ENCODE data around the gene LDB2.
A peak's percentile ranks its signal among the peaks of the same experiment; 100 is the strongest.

Gene LDB2

DNA sequence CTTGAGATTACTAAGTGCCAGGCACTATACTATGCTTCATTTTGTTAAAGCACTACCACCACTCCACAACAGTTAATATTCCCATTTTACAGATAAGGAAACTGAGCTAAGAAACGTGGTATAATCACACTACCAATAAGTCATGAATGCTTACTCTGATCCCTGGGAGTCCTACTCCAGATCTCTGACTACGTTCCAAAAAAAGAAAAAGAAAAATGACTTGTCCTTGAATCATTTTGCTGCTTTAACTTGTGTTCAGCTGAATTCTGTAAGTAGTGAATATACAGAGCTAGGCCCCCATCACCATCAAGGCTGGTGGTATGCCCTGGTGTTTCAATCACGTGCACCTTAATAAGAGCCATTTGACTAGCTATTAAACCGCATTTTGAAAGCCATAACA, 39.4 kb downstream of the LDB2 start:
- no peaks in the 10 kb centered on the region for H3K4me1 ChIP-seq (ENCODE audit: control insufficient read depth, insufficient read depth, low read length)

DNA sequence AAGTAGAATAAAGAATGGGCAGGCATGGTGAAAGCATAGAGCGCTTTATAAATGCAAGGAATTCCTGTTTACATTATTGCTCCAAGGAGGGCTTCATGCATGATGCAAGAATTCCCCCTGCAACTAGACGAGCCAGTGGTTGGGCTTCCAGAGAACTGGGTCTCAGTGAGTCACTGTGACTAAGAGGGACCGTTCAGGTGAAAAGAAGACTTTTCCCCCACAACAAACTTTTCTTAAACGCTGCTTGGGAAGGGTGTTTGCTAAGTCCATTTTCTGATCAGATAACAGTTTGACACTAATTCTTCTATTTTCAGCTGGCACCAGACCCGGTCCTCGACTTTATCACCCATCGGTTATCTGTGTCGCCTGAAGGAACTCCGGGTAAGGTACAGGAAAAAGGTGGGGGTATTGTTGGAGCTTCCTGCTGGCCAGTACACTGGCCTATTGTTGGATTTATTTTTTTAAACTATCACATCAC, 40.1 kb downstream of the LDB2 start:
- H3K9me3 ChIP-seq (ENCODE audit: control insufficient read depth, low read length), result no peaks in the 10 kb centered on the region

More for the DNA sequence above, 39.4 kb downstream of the LDB2 start:
- Histone ChIP-seq H3K9me3 (ENCODE audit: control insufficient read depth, low read length) (no peaks in the 10 kb centered on the region), H3K36me3 (ENCODE audit: control insufficient read depth, insufficient read depth, low read length, severe bottlenecking) (no peaks in the 10 kb centered on the region), H3K27me3 (replicated peaks; ENCODE audit: control insufficient read depth, insufficient read depth, low read length) (no peaks in the 10 kb centered on the region), H3K4me3 (ENCODE audit: low read length) (no peak overlapping the region), H3K9ac (ENCODE audit: low read length) (no peak overlapping the region)
- DNase-seq (ENCODE audit: low read depth), result no peak

DNA sequence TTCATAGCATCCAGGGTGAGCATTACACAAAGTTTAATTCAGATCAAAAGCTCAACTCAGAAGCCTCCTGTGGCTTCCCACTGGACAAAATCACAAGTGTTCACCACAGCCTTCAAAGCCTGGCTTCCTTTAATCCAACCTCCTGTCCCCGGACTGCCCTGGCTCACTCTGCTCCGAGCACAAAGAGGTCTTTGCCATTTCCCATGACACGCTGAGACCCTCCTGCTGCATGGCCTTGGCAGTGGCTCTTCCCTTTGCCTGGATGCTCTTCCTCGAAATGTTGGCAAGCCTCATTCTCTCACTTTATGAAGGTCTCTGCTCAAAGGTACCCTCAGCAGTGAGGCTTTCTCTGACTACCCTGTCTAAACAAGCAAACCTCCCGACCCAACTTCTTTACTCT, 41.0 kb downstream of the LDB2 start:
- no peak for DNase-seq (ENCODE audit: low read depth)
- no peaks in the 10 kb centered on the region for H3K36me3 ChIP-seq (ENCODE audit: control insufficient read depth, insufficient read depth, low read length, severe bottlenecking)
- H3K4me3 ChIP-seq (ENCODE audit: low read length), result no peak overlapping the region
- H3K9ac ChIP-seq (ENCODE audit: low read length), result no peak overlapping the region
- H3K27me3 ChIP-seq (replicated peaks; ENCODE audit: control insufficient read depth, insufficient read depth, low read length), result no peaks in the 10 kb centered on the region
- peaks cover 3% of the 10 kb centered on the region for H3K4me1 ChIP-seq (ENCODE audit: control insufficient read depth, insufficient read depth, low read length)
- no peaks in the 10 kb centered on the region for H3K9me3 ChIP-seq (ENCODE audit: control insufficient read depth, low read length)

More for the DNA sequence above, 40.1 kb downstream of the LDB2 start:
- Histone ChIP-seq H3K4me3 (ENCODE audit: low read length) (no peak overlapping the region), H3K36me3 (ENCODE audit: control insufficient read depth, insufficient read depth, low read length, severe bottlenecking) (no peaks in the 10 kb centered on the region), H3K9ac (ENCODE audit: low read length) (no peak overlapping the region), H3K27me3 (replicated peaks; ENCODE audit: control insufficient read depth, insufficient read depth, low read length) (no peaks in the 10 kb centered on the region), H3K4me1 (ENCODE audit: control insufficient read depth, insufficient read depth, low read length) (peaks cover 3% of the 10 kb centered on the region)
- peak; percentile 34 for DNase-seq (ENCODE audit: low read depth)

DNA sequence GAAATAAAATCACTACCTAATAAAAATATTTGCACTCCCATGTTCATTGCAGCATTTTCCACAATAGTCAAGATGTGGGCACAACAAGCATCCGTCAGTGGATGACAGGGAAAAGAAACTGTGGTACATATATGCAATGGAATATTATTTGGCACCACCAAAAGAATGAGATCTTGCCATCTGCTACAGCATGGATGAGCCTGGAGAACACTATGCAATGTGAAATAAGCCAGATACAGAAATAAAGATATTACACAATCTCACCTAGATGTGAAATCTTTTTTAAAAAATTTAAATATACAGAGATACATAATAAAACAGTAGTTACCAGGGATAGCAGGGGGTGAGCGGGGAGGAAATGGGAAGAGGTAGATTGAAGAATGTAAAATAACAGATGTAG, 44.8 kb downstream of the LDB2 start:
- Histone ChIP-seq H3K4me3 (ENCODE audit: low read length) (no peak overlapping the region), H3K27me3 (replicated peaks; ENCODE audit: control insufficient read depth, insufficient read depth, low read length) (no peaks in the 10 kb centered on the region), H3K9ac (ENCODE audit: low read length) (no peak overlapping the region), H3K36me3 (ENCODE audit: control insufficient read depth, insufficient read depth, low read length, severe bottlenecking) (no peaks in the 10 kb centered on the region), H3K9me3 (ENCODE audit: control insufficient read depth, low read length) (no peaks in the 10 kb centered on the region), H3K4me1 (ENCODE audit: control insufficient read depth, insufficient read depth, low read length) (peaks cover 3% of the 10 kb centered on the region)
- no peak for DNase-seq (ENCODE audit: low read depth)

DNA sequence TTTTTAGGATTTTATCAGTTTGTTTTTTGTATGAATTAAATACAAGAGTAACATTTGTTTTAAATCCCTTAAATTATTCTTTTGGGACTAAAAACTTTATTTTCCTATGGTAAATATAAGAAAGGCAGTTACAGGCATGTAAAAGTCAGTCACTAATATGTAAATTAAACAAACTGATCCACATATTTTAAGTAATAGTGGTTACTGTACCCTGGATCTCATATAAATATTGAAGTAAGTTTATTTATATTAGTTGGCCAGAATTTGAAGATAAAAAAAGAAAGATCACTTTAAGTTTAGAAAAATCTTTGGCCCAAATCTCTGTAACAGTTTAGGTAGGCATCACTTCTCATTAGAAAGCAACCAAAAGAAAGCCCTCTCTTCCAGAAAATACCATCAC, 45.8 kb downstream of the LDB2 start:
- peaks cover 3% of the 10 kb centered on the region for H3K4me1 ChIP-seq (ENCODE audit: control insufficient read depth, insufficient read depth, low read length)
- no peak overlapping the region for H3K9ac ChIP-seq (ENCODE audit: low read length)
- no peaks in the 10 kb centered on the region for H3K27me3 ChIP-seq (replicated peaks; ENCODE audit: control insufficient read depth, insufficient read depth, low read length)
- no peak for DNase-seq (ENCODE audit: low read depth)
- H3K9me3 ChIP-seq (ENCODE audit: control insufficient read depth, low read length), result no peaks in the 10 kb centered on the region
- H3K36me3 ChIP-seq (ENCODE audit: control insufficient read depth, insufficient read depth, low read length, severe bottlenecking), result no peaks in the 10 kb centered on the region
- H3K4me3 ChIP-seq (ENCODE audit: low read length), result no peak overlapping the region

DNA sequence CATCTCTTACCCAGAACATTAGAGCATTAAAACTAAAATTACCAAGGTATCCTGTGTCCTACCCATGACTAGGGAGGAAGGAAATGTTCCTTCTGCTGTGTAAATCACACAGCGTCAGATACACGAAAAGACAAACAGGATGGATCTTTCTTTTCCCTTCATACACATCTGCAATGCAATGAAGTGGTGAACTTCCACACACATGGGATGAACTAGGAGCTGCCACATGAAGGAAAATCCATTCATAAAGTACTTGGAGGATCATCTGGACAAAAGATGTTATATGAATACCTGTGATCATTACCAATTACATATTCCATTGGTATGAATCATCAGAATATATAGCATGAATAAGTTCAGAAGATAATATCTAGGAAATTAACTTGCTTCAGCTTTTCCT, 46.2 kb downstream of the LDB2 start:
- no peaks in the 10 kb centered on the region for H3K36me3 ChIP-seq (ENCODE audit: control insufficient read depth, insufficient read depth, low read length, severe bottlenecking)
- H3K4me3 ChIP-seq (ENCODE audit: low read length), result no peak overlapping the region
- no peak for DNase-seq (ENCODE audit: low read depth)
- H3K9me3 ChIP-seq (ENCODE audit: control insufficient read depth, low read length), result no peaks in the 10 kb centered on the region
- H3K4me1 ChIP-seq (ENCODE audit: control insufficient read depth, insufficient read depth, low read length), result peaks cover 3% of the 10 kb centered on the region
- H3K27me3 ChIP-seq (replicated peaks; ENCODE audit: control insufficient read depth, insufficient read depth, low read length), result no peaks in the 10 kb centered on the region
- H3K9ac ChIP-seq (ENCODE audit: low read length), result no peak overlapping the region

DNA sequence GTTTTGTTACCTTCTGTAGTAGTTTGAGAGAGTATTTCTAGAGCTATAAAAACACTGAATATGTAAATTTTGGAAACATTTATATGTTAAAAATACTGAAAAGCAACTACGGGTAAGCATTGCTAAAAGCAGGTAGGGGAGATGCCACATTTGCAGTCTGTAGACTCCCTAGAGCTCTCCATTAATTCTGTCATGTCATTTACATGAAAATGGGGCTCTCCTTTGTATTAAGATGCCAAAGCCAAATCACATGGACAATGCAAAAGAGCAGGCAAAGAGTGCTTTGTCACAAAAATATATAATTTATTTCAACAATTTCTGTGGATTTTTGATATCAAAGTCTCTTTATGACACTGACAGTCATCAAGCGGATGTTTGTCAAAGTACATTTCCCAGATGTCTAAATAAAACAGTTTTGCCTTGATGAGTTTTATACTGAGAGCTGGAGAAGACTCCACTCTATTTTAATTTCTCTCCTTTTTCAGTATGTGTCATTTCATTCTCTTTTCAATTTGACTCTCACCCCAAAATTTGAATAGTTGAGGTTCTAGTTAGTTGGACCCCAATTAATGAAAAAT, 51.8 kb downstream of the LDB2 start:
- Histone ChIP-seq H3K36me3 (ENCODE audit: control insufficient read depth, insufficient read depth, low read length, severe bottlenecking) (no peaks in the 10 kb centered on the region), H3K4me3 (ENCODE audit: low read length) (no peak overlapping the region), H3K9me3 (ENCODE audit: control insufficient read depth, low read length) (no peaks in the 10 kb centered on the region), H3K4me1 (ENCODE audit: control insufficient read depth, insufficient read depth, low read length) (peaks cover 16% of the 10 kb centered on the region), H3K9ac (ENCODE audit: low read length) (no peak overlapping the region), H3K27me3 (replicated peaks; ENCODE audit: control insufficient read depth, insufficient read depth, low read length) (no peaks in the 10 kb centered on the region)
- DNase-seq (ENCODE audit: low read depth), result no peak

DNA sequence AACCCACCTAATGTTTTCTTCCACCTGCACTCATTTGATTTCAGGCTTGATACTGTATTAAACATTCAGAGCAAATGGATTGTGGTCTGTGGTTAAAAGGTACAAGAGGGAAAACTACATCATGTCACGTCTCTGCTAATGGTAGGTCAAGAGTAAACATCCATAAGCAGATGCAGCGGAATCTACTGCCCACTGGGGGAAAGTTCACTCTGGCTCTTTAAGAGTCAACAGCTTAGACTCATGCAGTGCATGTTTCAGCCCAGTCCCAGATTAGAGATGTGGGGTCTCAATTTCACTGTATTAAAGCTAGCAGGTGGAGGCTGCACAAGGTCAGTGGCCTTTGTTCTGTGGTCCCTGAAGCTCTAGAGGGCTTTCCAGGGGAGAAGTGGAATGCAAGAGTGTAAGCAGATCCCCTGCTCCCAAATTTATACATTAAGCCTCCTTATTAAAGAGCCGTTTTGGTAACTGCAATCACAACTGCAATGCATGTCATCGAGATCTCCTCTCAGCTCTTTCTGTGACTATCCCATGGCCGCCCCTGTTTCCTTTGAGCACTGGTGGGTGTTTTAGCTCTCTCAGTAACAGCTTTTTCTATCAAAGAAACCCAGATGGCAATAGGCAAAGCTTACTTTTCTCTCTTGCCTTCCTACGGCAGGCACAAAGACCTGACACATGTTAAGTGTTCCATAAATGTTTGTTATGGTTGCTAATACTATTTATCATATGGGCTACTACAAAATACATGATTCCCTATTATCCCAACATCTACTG, 53.4 kb downstream of the LDB2 start:
- DNase-seq (ENCODE audit: low read depth), result peak; percentile 24
- H3K4me3 ChIP-seq (ENCODE audit: low read length), result no peak overlapping the region

DNA sequence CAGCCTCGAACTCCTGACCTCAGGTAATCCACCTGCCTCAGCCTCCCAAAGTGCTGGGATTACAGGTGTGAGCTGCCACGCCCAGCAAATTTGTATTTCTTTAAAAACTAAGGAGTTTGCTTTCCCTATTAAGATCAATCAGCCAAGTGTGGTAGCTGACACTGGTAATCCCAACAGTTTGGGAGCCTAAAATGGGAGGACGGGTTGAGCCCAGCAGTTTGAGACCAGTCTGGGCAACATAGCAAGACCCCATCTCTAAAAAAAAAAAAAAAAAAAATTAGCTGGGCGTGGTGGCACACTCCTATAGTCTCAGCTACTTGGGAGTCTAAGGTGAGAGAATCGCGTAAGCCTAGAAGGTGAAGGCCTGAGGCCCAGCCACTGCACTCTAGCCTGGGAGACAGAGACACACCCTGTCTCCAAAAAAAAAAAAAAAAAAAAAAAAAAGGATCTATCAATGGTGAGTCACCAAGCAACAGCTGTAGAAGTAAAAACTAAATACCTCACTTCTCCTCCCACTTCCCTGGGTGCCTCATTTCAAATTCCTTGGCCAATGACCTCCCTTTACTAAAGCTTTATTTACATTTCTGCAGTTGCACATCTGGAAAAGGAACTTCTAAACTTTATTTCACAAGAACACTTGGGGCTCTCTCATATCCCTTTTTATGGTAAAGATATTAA, 54.5 kb downstream of the LDB2 start:
- DNase-seq (ENCODE audit: low read depth), result peak; percentile 94
- no peaks in the 10 kb centered on the region for H3K9me3 ChIP-seq (ENCODE audit: control insufficient read depth, low read length)
- H3K4me1 ChIP-seq (ENCODE audit: control insufficient read depth, insufficient read depth, low read length), result peaks cover 16% of the 10 kb centered on the region
- no peaks in the 10 kb centered on the region for H3K36me3 ChIP-seq (ENCODE audit: control insufficient read depth, insufficient read depth, low read length, severe bottlenecking)
- H3K9ac ChIP-seq (ENCODE audit: low read length), result no peak overlapping the region
- no peak overlapping the region for H3K4me3 ChIP-seq (ENCODE audit: low read length)
- H3K27me3 ChIP-seq (replicated peaks; ENCODE audit: control insufficient read depth, insufficient read depth, low read length), result no peaks in the 10 kb centered on the region

More for the DNA sequence above, 53.4 kb downstream of the LDB2 start:
- no peaks in the 10 kb centered on the region for H3K36me3 ChIP-seq (ENCODE audit: control insufficient read depth, insufficient read depth, low read length, severe bottlenecking)
- H3K9me3 ChIP-seq (ENCODE audit: control insufficient read depth, low read length), result no peaks in the 10 kb centered on the region
- H3K4me1 ChIP-seq (ENCODE audit: control insufficient read depth, insufficient read depth, low read length), result peaks cover 16% of the 10 kb centered on the region
- H3K27me3 ChIP-seq (replicated peaks; ENCODE audit: control insufficient read depth, insufficient read depth, low read length), result no peaks in the 10 kb centered on the region
- H3K9ac ChIP-seq (ENCODE audit: low read length), result no peak overlapping the region

DNA sequence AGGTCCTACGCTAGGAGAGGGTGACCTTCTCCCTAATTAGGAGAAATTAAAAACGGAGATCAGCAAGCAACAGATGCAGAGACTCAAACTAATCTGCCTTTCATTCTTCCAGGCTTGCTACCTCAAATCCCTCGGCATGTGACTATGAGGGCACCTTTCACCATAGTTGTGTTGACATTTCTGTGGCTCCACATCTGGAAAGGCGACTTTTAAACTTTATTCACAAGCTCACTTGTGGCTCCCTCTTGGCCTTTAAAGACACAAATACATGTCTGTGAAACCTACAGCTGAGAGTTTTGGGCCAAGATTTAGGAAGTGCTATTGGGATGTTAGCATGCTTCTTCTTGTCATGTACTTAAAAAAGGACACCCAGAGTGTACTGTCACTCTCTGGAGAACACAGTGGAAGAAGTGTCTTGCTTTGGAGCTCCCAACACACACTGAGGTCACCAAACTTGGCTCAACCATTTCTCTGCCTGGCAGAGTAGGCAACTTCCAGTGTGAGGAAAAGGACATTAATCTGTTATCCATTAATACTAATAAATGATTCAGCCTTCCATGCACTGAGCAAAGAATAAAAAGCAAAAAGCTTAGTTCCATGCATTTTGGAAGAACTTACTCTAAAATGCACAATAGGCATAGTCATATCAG, 60.1 kb downstream of the LDB2 start:
- H3K4me1 ChIP-seq (ENCODE audit: control insufficient read depth, insufficient read depth, low read length), result peaks cover 7% of the 10 kb centered on the region
- H3K9me3 ChIP-seq (ENCODE audit: control insufficient read depth, low read length), result no peaks in the 10 kb centered on the region
- no peak for DNase-seq (ENCODE audit: low read depth)
- no peaks in the 10 kb centered on the region for H3K36me3 ChIP-seq (ENCODE audit: control insufficient read depth, insufficient read depth, low read length, severe bottlenecking)
- H3K27me3 ChIP-seq (replicated peaks; ENCODE audit: control insufficient read depth, insufficient read depth, low read length), result no peaks in the 10 kb centered on the region
- no peak overlapping the region for H3K4me3 ChIP-seq (ENCODE audit: low read length)
- no peak overlapping the region for H3K9ac ChIP-seq (ENCODE audit: low read length)

DNA sequence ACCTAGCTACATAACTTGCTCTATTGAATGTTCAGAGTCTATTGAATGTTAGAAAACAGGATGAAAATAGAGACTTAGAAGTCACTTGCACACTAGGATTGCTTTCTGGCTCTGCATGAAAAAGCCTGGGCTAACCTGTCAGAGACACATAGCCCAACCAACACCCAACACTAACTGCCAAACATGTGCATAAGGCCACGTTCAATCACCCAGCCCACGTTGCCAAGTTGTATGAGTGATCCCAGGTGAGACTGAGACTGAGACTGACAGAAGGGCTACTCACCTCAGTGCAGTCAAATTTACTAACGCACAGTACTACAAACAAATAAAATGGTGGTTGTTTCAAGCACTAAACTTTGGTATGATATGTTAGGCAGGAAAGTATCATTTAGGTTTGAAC, 61.0 kb downstream of the LDB2 start:
- Histone ChIP-seq H3K27me3 (replicated peaks; ENCODE audit: control insufficient read depth, insufficient read depth, low read length) (no peaks in the 10 kb centered on the region), H3K4me1 (ENCODE audit: control insufficient read depth, insufficient read depth, low read length) (peaks cover 7% of the 10 kb centered on the region), H3K4me3 (ENCODE audit: low read length) (no peak overlapping the region), H3K36me3 (ENCODE audit: control insufficient read depth, insufficient read depth, low read length, severe bottlenecking) (no peaks in the 10 kb centered on the region), H3K9ac (ENCODE audit: low read length) (no peak overlapping the region), H3K9me3 (ENCODE audit: control insufficient read depth, low read length) (no peaks in the 10 kb centered on the region)
- DNase-seq (ENCODE audit: low read depth), result no peak

All from adipocyte (in vitro differentiated cells).